Measurements from ENCODE around the gene AGAP3.
"Not testable (repeated sequence)": the region's sequence is repeated elsewhere in the genome, so short reads cannot be mapped to it uniquely, and the experiment has no call there.

AGAP3 gene

GRCh38 chr7:151040616-151041375 is 45.5 kb upstream of the AGAP3 start:
- no peaks in the 10 kb centered on the region for H3K27me3 ChIP-seq (ENCODE audit: low read depth, low read length)
- no peak overlapping the region for H2AFZ ChIP-seq (ENCODE audit: low read depth, low read length)
- H4K20me1 ChIP-seq (ENCODE audit: insufficient read depth, low read length): no peaks in the 10 kb centered on the region
- H3K9ac ChIP-seq (ENCODE audit: low read length): no peak overlapping the region
- TF ChIP-seq EZH2phosphoT487 (IDR thresholded peaks at IDR 0.05; ENCODE audit: low read depth): no peak
- no peak for TF ChIP-seq CTCF (IDR thresholded peaks at IDR 0.05; ENCODE audit: low read depth, low read length)
- no peak overlapping the region for H3K27ac ChIP-seq (ENCODE audit: low read length)
- no peaks in the 10 kb centered on the region for H3K79me2 ChIP-seq (ENCODE audit: low read length)
- no peaks in the 10 kb centered on the region for H3K4me1 ChIP-seq (ENCODE audit: low read length)
- H3K4me2 ChIP-seq (ENCODE audit: low read length): no peak overlapping the region
- no peaks in the 10 kb centered on the region for H3K9me3 ChIP-seq (ENCODE audit: insufficient read depth, low read length)
- H3K4me3 ChIP-seq (ENCODE audit: low read length): no peak overlapping the region
- H3K36me3 ChIP-seq (replicated peaks; ENCODE audit: low read depth, low read length): no peaks in the 10 kb centered on the region

GRCh38 chr7:151043449-151043848 is 42.8 kb upstream of the AGAP3 start:
- H3K36me3 ChIP-seq (replicated peaks; ENCODE audit: low read depth, low read length); H3K4me1 ChIP-seq (ENCODE audit: low read length); H2AFZ ChIP-seq (ENCODE audit: low read depth, low read length); H3K4me2 ChIP-seq (ENCODE audit: low read length); H3K27me3 ChIP-seq (ENCODE audit: low read depth, low read length); H3K9ac ChIP-seq (ENCODE audit: low read length); H3K4me3 ChIP-seq (ENCODE audit: low read length); H3K9me3 ChIP-seq (ENCODE audit: insufficient read depth, low read length); H3K79me2 ChIP-seq (ENCODE audit: low read length); H3K27ac ChIP-seq (ENCODE audit: low read length); H4K20me1 ChIP-seq (ENCODE audit: insufficient read depth, low read length): not testable (repeated sequence)

DNA sequence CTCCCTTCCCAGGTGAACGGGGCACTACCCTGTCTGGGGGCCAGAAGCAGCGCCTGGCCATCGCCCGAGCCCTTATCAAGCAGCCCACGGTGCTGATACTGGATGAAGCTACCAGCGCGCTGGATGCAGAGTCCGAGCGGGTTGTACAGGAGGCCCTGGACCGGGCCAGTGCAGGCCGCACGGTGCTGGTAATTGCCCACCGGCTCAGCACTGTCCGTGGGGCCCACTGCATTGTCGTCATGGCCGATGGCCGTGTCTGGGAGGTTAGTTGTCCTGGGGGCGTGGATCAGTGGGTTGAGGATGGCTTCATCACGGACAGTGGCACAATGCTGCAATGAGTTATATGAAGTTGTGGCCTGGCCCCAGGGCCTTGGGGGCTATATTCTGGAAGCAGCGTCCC is 42.3 kb upstream of the AGAP3 start:
- H3K4me1 ChIP-seq (ENCODE audit: low read length): no peaks in the 10 kb centered on the region
- H4K20me1 ChIP-seq (ENCODE audit: insufficient read depth, low read length): no peaks in the 10 kb centered on the region
- no peak overlapping the region for H3K4me3 ChIP-seq (ENCODE audit: low read length)
- no peak overlapping the region for H2AFZ ChIP-seq (ENCODE audit: low read depth, low read length)
- H3K4me2 ChIP-seq (ENCODE audit: low read length): no peak overlapping the region
- H3K9me3 ChIP-seq (ENCODE audit: insufficient read depth, low read length): no peaks in the 10 kb centered on the region
- no peaks in the 10 kb centered on the region for H3K36me3 ChIP-seq (replicated peaks; ENCODE audit: low read depth, low read length)
- H3K79me2 ChIP-seq (ENCODE audit: low read length): no peaks in the 10 kb centered on the region
- H3K27ac ChIP-seq (ENCODE audit: low read length): no peak overlapping the region
- no peak overlapping the region for H3K9ac ChIP-seq (ENCODE audit: low read length)
- TF ChIP-seq CTCF (IDR thresholded peaks at IDR 0.05; ENCODE audit: low read depth, low read length) (no peak), EZH2phosphoT487 (IDR thresholded peaks at IDR 0.05; ENCODE audit: low read depth) (no peak)
- no peaks in the 10 kb centered on the region for H3K27me3 ChIP-seq (ENCODE audit: low read depth, low read length)

DNA sequence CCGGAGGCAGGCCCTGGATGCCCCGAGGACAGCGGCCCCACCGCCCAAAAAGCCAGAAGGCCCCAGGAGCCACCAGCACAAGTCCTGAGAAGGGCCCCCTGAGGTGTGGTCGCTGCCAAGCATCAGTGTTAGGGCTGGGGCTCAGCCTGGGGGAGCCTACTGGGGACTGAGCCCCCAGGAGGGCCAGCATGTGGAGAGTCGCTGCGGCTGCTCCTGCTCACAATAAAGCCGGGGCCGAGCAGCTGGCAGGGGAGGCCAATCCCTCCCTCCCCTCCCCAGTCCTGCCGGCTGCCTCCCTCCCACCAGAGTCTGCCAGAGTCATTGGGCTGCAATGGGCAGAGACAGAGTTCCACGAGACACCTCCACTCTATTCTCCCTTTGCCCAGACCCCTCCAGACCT is 41.0 kb upstream of the AGAP3 start:
- no peaks in the 10 kb centered on the region for H3K79me2 ChIP-seq (ENCODE audit: low read length)
- TF ChIP-seq EZH2phosphoT487 (IDR thresholded peaks at IDR 0.05; ENCODE audit: low read depth): no peak
- TF ChIP-seq CTCF (IDR thresholded peaks at IDR 0.05; ENCODE audit: low read depth, low read length): no peak
- H3K9ac ChIP-seq (ENCODE audit: low read length): no peak overlapping the region
- H3K9me3 ChIP-seq (ENCODE audit: insufficient read depth, low read length): no peaks in the 10 kb centered on the region
- H3K27ac ChIP-seq (ENCODE audit: low read length): no peak overlapping the region
- H3K27me3 ChIP-seq (ENCODE audit: low read depth, low read length): no peaks in the 10 kb centered on the region
- H3K4me1 ChIP-seq (ENCODE audit: low read length): no peaks in the 10 kb centered on the region
- H3K36me3 ChIP-seq (replicated peaks; ENCODE audit: low read depth, low read length): no peaks in the 10 kb centered on the region
- H4K20me1 ChIP-seq (ENCODE audit: insufficient read depth, low read length): no peaks in the 10 kb centered on the region
- H3K4me3 ChIP-seq (ENCODE audit: low read length): no peak overlapping the region
- H3K4me2 ChIP-seq (ENCODE audit: low read length): no peak overlapping the region
- H2AFZ ChIP-seq (ENCODE audit: low read depth, low read length): no peak overlapping the region

Data from OCI-LY3 (cell line).